ENCODE results near the gene DUS4L.

- TF ChIP-seq EZH2 (IDR thresholded peaks at IDR 0.05; ENCODE audit: borderline replicate concordance) (no peak), CTCF (IDR thresholded peaks at IDR 0.05; ENCODE audit: poor library complexity) (no peak)
These were observed 6.5 kb downstream of the DUS4L start for GRCh38 chr7:107570298-107570697.
